Posterior vena cava (tissue), 2 donors: Measurements from ENCODE around the gene NCAM1. TPM values are rescaled to one million over a fixed set of nuclear protein-coding genes. Genes with fewer than 3 reads are reported as not detected.

Experiments
- DNase-seq: peaks from one replicate; pipeline ENCODE4 v3.0.0-alpha.2; 2020; ENCODE audit warnings: low spot score
- intact Hi-C, 2 donors: fragments of 100-400 bp; cut with DNase I; formaldehyde crosslinking; loops; one replicate each; pipeline versions ENCODE4 v1.14.1 to v1.14.2; 2022 to 2023
- total RNA-seq, 2 donors: library from RNA; stranded (reverse); fragmentation: NEBNext Ultra II Directional; extraction: Animal tissue kit (Norgen Biotek cat#: 25700); gene quantifications; one replicate each; pipeline ENCODE4 v1.2.1, GENCODE V29; 2021
- donor health status: DM: yes; HTN: yes; CAD: no.
- donor health status: DM: yes; HTN: yes; CAD: no.

The NCAM1 gene
- total RNA-seq, 2 donors from 2014 or later, result 76.8 to 134 TPM

DNA sequence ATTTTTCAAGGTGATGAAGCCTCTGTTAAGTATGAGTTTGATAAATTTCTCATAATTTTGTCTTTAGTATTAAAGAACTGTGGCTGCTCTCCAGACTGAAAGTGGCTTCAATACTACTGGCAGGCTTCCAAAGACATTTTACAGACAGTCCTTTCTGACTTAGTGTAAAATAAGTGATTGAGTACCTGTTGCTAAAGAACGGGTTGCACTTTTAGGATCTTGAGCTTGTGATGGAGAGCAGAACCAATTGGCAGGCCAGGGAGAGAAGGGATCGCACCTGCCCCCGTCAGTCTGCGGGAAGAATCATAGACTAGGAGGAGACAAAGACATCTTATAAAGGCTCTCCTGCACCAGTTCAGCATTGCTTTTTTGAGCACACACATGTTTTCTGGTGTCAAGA is 4.4 kb downstream of the NCAM1 start:
- no peak for DNase-seq
- intact Hi-C loops, result loop anchor here in 1 of 2 donors (10.0 kb wide), 1 partner anchor 139 kb away; no protein-coding TSS in a partner anchor

DNA sequence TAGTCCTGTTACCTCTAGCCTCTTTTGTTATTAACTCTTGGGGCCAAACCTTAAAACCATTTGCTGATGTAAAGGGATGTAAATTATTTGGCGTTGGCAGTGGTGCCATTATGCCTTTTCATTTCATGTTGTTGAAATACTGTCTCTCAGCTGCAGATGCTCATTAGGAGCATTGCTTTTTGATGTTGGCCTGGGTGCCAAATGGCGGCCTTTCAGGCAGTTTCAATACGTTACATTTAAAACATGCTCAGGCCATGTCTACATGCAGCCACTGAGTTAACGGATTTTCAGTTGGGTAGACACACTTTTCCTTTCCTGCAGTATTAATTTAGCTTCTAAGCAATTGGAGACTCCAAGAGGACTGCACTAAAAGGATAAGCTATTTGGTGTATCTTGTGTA is 5.3 kb downstream of the NCAM1 start:
- intact Hi-C loops, result loop anchor here in 1 of 2 donors (10.0 kb wide), 1 partner anchor 138 kb away; no protein-coding TSS in a partner anchor
- no peak for DNase-seq

DNA sequence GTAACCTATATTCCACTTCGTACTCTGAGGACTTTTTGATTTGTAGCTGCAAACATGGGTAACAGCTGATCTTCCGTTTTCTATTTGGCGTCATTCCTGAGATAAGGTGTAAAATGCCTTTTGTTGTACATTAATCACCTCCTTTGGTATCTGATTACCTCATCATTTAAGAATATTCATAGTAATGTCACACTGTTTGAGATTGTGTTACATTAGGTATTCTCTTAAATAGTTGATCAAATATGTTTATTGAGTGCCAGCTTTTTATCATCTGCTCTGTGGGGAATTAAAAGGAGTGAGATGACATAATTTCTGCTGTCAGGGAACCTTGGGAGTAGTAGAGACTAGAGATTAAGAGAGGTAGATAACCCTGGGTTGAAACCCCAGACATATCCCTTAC is 5.9 kb downstream of the NCAM1 start:
- intact Hi-C loops, result loop anchor here in 1 of 2 donors (10.0 kb wide), 1 partner anchor 138 kb away; no protein-coding TSS in a partner anchor

DNA sequence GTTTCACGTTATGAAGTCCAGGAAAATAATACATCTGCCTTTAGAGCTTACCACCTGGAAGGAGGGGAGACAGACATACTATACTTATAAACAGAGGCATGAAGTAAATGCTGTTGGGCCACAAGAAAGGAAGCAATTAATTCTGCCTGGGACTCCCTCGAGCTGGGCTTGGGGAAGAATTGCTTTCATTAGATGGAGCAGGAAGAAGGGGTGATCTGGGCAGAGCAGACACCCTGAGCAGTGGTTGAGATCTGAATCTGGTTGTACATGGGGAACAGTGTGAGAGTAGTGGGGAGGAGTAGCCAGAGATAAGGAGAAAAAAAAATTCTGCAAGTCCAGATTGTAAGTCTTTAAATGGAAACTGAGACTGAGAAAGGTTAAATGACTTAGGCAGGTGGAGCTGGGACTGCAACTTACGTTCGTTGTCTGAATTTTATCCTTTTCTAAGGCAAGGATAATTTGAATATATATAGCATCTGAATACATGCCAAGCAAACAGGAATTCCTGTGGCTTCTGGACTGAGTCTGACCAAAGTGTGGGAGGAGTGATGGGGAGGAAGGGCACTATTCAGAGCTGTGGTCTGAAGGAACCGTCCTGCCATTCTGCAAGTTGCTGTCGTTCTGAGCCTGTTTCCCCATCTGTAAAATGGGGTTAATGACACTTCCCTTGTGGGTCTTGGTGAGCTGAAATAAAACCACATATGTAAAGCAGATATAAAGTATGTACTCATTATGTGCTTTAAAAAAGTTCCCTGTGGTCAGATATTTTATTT is 7.9 kb downstream of the NCAM1 start:
- intact Hi-C loops, result loop anchor here (1.0 to 10.0 kb wide), 2 partner anchors 9 to 136 kb away; no protein-coding TSS in a partner anchor
- no peak for DNase-seq

More for the DNA sequence above, 5.9 kb downstream of the NCAM1 start:
- DNase-seq, result no peak

DNA sequence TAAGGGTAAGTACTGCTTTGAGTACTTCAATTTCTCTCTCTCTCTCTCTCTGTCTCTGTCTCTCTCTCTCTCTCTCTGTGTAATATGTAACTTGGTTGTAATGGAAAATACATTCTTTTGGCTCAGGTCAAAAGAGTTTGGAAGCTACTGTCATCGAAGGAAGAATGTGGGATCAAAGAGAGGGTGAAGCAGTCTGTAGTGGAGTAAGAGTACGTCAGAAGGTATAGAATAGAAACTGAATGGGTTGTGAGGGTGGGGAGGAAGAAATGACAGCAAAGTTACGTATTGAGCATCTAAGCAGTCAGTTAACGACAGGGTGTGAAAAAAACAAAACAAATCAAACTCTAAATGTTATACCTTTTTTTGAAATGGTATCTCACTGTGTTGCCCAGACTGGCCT is 10.0 kb downstream of the NCAM1 start:
- DNase-seq, result no peak
- intact Hi-C loops, result no loop called here

DNA sequence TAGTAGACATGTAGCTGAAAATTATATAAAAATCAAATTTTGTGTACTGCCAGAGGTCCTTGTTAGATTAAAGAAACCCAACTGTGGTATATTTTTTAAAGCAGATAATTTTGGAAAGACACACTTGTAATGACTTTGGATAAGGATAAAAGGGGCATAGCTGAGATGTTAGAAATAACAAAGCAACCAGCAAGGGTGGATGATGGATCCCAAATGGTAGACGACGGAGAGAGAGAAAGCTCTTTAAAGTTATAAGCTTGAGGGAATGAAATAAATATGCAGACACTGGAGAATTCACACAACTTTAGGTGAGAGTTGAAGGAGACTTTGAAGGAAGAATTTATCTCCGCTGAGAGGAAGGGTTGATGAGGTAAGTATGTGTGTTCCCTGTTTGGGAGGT is 10.6 kb downstream of the NCAM1 start:
- intact Hi-C loops, result no loop called here
- DNase-seq, result no peak

DNA sequence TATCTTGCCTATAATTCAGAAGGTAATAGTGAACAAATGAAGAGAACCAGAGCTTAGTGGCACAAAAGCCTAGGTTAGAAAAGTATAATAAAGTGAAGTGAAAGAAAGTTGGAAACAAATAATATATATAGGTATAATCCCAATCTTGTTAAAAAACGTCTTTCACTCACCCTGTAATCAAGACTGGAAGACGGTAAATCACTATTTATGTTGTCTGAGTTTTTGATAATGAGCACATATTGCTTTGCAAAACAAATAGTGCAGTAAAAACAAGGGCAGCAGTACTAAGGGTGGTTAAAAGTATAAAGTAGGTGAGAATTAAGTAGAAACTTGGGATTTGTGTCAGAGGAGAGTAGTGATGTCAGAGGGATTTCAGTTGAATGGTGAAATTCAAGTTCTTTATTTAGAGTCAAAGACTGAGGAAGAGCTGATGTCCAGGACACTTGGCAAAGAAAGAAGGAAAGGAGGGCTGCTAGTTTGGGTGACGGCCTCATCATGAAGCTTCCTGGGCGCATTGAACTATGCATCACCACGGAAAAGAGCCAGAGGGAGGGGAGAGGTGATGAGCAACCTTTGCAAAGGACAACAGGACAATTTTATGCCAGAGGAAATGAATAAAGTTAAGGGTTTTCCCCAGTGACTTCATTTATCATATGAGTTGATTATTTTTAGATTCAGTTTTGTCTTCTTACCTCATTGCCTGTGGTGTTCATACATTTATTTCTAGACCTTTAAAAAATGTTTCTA is 11.4 kb downstream of the NCAM1 start:
- intact Hi-C loops, result no loop called here
- no peak for DNase-seq

DNA sequence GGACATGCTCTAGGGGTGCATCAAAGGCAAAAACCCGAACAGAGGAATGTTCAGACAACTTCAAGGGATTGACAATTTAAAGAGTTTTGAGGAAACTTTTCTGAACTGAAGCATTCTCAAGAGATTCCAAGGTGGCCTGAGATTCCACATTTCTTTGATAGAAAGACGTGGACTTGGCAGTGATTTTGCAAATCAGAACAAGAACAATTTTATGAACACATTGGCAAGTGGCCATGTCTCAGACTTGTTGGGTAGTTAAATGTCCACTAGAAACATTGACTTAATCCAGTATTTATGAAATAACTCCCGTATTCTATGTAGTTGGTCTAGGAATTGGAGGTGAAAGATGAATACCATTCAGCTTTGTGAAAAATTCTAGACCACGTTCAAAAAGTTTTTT is 13.8 kb downstream of the NCAM1 start:
- intact Hi-C loops, result no loop called here
- no peak for DNase-seq

DNA sequence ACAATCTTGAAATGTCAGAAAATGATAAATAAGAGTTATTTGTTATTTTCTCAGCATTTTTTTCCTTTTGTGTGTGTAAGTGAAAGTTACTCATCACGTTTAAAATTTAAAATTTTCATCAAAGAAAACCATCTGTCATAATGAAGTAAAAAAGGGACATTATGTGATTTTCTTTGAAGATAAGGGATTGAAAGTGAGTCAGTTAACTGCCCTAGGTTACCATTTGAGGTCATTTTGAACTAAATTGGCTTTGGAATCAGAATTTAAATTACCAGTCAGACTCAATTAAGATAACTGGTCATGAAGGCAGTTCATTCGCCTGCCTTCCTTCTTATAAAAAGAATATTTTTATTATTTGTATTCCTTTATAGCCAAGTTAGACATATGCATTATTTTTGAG is 14.3 kb downstream of the NCAM1 start:
- intact Hi-C loops, result no loop called here
- DNase-seq, result no peak

DNA sequence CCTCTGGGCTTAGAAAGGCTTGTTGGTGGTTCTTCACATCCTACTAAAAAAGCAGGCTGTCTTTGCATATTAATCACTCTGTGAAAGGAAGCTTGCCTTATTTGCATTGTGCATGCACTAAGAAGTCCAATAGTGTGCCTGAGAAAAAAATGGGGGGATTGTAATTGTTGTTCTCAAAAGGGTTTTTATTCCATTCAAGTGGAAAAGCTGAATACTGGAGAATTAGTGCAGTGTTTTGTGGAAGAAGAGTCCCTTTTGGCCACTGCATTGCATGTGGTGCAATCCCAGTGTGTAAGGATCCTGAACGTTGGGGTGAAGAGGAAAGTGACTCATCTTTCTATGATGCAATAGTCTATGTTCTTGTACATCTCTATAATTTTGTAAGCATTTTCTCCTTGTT is 16.5 kb downstream of the NCAM1 start:
- no peak for DNase-seq
- intact Hi-C loops, result loop anchor here in 1 of 2 donors (1.0 kb wide), 1 partner anchor 8 kb away; no protein-coding TSS in a partner anchor

DNA sequence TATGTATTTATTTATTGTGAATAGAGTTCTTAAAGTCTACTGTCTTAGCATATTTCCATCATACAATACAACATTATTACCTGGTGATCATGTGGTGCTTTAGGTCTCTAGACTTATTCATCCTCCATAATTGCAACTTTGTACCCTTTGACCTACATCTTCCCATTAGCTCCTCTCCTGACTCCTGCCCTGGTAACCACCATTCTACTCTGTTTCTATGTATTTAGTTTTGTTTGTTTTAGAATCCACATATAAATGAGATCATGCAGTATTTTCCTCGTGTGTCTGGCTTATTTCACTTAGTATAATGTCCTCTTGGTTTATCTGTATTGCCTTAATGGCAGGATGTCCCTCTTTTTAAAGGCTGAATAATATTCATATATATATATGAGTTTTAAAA is 22.7 kb downstream of the NCAM1 start:
- intact Hi-C loops, result no loop called here
- no peak for DNase-seq

DNA sequence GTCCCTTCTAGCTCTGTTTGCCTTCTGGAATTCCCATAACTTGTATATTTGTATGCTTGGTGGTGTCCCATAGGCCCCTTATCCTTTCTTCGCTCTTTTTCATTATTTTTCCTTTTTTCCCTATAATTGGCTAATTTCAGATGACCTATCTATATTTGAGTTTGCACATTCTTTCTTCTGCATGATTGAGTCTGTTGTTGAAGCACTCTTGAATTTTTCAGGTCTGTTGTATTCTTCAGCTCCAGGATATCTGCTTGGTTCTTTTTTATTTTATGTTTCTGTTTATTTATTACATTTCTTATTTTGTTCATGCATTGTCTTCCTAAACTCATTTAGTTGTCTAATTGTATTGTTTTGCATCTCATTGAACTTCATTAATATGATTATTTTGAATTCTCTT is 28.0 kb downstream of the NCAM1 start:
- intact Hi-C loops, result no loop called here
- DNase-seq, result no peak

DNA sequence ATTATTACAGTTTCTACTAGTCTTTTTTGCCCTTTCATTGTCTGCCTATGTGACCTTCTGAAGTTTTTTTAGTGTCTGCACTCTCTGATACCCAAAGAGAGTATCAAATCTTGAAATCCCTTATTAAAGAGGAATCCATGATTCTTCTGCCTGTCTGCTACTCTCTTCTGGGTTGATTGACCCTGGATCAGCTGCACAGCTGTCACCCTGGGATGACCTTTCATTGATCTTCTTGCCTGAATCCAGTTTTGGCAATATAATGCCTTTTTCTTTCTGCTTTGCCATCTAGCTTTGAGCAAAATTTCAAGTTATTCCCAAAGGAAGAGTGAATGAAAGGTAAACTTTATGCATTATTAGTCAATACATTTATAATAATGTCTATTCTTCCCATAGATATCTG is 32.6 kb downstream of the NCAM1 start:
- DNase-seq, result no peak
- intact Hi-C loops, result no loop called here

DNA sequence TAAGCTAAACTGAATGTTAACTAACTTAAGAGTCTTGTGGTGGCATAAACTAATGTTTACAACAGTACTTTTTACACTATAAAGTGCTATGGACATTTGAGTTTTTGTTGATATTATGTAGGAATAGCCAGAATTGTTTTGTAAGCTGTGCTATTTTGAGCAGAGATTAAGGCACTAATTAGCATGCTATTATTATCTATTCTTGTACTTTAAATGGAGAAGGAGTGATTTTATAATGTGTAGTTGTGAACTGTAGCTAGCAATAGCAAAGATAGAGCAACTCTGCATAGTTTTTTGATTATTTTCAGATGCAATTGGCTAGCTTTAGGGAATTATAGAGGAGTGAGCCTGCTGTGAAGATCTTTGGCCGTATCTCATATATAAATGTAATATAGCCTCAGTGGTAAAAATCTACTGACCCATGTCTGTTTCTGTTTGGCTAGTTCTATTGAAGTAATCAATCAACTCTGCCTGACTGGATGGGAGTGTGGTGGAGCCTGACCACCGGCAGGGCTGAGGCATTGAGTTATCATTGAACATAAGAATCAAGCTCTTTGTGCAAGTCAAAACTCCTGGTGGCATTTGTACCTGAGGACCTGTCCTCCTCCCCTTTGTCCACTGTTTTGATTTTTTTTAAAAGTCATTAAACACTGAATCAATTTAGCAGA is 34.3 kb downstream of the NCAM1 start:
- intact Hi-C loops, result no loop called here
- DNase-seq, result no peak

DNA sequence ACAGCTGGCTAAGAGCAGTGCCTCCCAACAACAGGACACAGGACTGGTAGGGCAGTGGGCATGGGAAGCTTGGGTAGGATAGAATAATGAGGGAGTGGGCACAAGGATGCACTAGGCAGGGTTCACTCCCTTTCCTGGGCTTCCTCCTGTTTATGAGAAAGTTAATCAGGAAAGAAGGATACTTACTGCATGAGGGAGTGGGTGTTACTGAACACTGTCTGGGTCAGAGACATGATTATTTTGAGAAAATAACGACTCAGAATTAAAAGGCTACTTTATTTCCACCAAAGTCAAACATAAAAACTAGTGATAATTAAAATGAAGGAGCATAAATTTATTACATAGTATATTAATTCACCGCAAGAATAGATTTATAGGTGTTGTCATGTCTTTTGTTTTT is 35.8 kb downstream of the NCAM1 start:
- no peak for DNase-seq
- intact Hi-C loops, result no loop called here

DNA sequence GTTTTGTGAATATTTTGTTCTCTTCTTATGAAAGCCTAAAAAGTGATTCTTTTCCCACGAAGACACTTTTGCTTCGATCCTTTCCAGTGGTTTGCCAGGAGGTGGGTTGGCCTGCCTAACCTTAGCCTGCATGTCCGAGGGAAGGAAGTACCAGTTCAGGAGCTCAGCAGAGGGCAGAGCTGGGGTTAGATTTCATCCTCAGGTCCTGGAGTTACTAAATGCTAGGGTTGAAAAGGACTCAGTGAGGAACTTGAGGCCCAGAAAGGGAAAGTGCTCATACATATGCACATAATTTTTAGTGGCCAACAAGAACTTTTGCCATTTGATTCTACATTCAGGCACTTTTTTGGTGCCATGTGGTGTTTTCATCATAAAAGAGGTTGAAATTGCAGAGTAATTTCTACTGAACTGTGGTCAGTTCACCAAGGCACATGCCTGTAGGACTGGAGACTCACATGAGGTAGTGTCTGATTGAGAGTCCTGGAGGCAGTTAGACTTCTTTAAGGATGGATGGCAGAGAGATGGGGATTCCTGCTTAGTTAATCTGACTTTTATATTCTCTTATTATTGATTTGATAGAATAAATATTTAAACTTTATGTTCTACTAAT is 36.7 kb downstream of the NCAM1 start:
- DNase-seq, result no peak
- intact Hi-C loops, result no loop called here

DNA sequence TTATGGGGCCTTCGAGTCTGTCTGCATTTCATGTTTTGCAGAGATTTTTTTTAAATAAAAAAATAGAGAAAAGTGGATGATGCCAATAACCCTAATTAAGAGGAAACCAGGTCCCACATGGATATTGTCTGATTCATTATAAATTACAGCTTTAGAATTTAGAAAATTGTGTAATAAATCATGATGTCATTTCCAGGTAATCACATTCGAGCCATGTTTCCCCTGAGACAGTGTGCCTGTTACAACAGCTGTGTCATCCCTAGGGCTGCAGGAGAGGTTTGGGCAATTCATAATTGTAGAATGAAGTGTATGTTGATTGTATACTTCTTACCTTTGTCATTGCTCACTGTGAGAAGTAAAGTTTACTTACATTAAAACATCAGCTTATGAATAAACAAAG is 38.3 kb downstream of the NCAM1 start:
- intact Hi-C loops, result no loop called here
- no peak for DNase-seq

DNA sequence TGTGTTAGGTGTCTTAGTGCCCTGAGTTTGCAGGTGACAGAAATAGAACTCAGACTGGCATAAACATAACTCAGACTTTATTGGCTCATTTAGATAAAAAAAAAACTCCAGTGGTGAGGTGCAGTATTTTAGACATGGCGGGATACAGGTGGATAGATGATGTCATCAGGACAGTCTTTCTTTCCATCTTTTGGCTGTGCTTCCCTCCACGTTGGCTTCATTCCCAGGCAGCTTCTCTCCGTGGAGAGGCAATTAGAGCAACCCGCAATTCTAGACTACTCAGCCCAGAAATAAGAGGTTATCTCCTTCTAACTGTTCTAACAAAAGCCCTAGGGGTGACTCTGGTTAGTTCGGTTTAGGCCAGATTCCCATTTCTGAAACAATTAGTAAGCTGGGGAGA is 40.5 kb downstream of the NCAM1 start:
- DNase-seq, result no peak
- intact Hi-C loops, result no loop called here

DNA sequence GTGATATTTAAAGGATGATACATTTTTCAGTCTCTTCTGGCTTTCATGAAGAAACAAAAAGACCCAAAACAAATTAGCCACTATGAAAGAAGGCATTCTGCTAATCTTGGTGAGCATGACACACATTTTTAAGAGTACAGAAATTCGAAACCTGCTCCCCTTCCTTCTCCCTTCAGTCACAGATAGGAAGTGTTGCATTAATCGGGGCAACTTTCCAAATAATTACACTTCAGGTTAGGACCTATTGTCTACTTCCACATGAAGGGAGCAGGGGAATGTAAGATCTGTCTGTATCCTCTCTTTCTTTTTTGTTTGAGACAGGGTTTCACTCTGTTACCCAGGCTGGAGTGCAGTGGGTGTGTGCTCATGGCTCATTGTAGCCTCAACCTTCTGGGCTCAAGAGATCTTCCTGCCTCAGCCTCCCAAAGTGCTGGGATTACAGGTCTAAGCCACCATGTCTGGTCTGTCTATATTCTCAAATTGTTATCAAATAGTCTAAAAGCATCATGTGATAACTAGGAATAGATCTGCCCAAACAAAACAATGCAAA is 45.8 kb downstream of the NCAM1 start:
- intact Hi-C loops, result no loop called here
- DNase-seq, result no peak
